ENCODE results near the gene ANXA8L1. TPM values are rescaled to one million over a fixed set of nuclear protein-coding genes. Genes with fewer than 3 reads are reported as not detected.

The ANXA8L1 gene
- total and polyA plus RNA-seq, 2 of the 4 experiments (the other 2 are of a cell fraction): 0.18 to 0.32 TPM

DNA sequence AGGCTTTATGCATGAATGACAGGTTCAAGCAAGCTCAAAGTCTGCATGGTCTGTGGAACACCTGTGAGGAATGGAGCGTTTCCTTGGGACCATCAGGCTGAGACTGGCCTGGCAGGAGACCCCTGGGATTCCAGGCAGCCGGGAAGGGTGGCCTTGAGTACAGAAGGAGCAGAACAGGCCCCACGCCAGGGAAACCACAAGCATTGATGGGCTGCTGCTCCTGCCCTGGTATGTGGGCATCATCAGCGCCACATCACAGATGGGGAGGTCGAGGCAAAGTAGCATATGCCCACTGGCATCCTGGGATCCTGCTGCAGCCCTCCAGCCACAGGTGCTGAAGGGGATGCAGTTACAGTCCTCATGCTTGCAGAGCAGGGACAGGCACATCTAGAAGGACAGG is 47.9 kb upstream of the ANXA8L1 start:
- CTCF ChIA-PET: interaction anchor here (0.6 kb wide), 1 partner anchor 244 kb away, joined by 3 read pairs; no protein-coding TSS in a partner anchor
- Histone ChIP-seq H3K36me3 (ENCODE audit: control insufficient read depth, insufficient read depth, low read length) (no peaks in the 10 kb centered on the region), H4K91ac (ENCODE audit: insufficient read depth, low read depth, low read length) (no peak overlapping the region), H2AK9ac (replicated peaks; ENCODE audit: low read depth, low read length, poor library complexity) (no peak overlapping the region), H3K56ac (ENCODE audit: extremely low read depth, insufficient read depth, low read length) (no peak overlapping the region), H4K20me1 (ENCODE audit: insufficient read depth, low read length) (no peaks in the 10 kb centered on the region), H3K27ac (ENCODE audit: insufficient read depth, low read length) (no peak overlapping the region), H2AK5ac (ENCODE audit: low read depth, low read length) (no peak overlapping the region), H3K23ac (ENCODE audit: low read depth, low read length) (no peak overlapping the region), H4K8ac (ENCODE audit: low read depth in 2 of 2, low read length in 2 of 2) (no peak overlapping the region), H3K4me1 (ENCODE audit: control insufficient read depth, insufficient read depth, low read length) (peaks cover 5% of the 10 kb centered on the region; the same call in 1 of the 2 replicates), H4K5ac (ENCODE audit: low read depth, low read length) (no peak overlapping the region), H2BK120ac (ENCODE audit: low read depth, low read length) (no peak overlapping the region), H3K27me3 (ENCODE audit: control insufficient read depth, insufficient read depth, low read length) (peaks cover 13% of the 10 kb centered on the region; the same call in 1 of the 2 replicates), H3K14ac (replicated peaks; ENCODE audit: low read depth, low read length) (no peak overlapping the region), H3K9me3 (ENCODE audit: control insufficient read depth, insufficient read depth, low read length) (no peaks in the 10 kb centered on the region), H3K4ac (ENCODE audit: low read depth, low read length) (no peak overlapping the region), H2BK15ac (ENCODE audit: low read depth, low read length) (no peak overlapping the region), H3K9ac (ENCODE audit: low read depth, low read length) (no peak overlapping the region), H2AFZ (replicated peaks; ENCODE audit: low read length, poor library complexity) (no peak overlapping the region), H3K79me1 (ENCODE audit: low read depth in 1 of 2, low read length in 2 of 2) (no peaks in the 10 kb centered on the region), H3K9me1 (ENCODE audit: insufficient read depth, low read length) (peaks cover 5% of the 10 kb centered on the region; the same call in 1 of the 2 replicates), H3K4me2 (ENCODE audit: low read depth, low read length) (no peak overlapping the region), H3K18ac (ENCODE audit: low read depth, low read length) (no peak overlapping the region), H2BK20ac (ENCODE audit: low read depth, low read length) (no peak overlapping the region), H3K4me3 (ENCODE audit: insufficient read depth, low read depth, low read length) (no peak overlapping the region), H2BK5ac (ENCODE audit: low read depth, low read length, poor library complexity, severe bottlenecking) (no peak overlapping the region)
- ATAC-seq (ENCODE audit: low read depth): no peak
- in situ Hi-C loops (cut with MboI; ENCODE audit: low sequenced_read_pairs): no loop called here
- POLR2A ChIA-PET (ENCODE audit: unreplicated experiment): no interaction called here
- dilution Hi-C loops (cut with HindIII; ENCODE audit: low sequenced_read_pairs, unreplicated experiment): no loop called here
- 72% methylated on average over 4 of the region's 5 CpGs; no CpG with 5 or more reads in 1 of the 2 experiments for WGBS, 2 experiments (ENCODE audit: extremely low coverage in 2 of 2, insufficient read length in 1 of 2)
- BruUV-seq (replicated peaks): no TSS peak
- intact Hi-C loops (cut with micrococcal nuclease): no loop called here
- TF ChIP-seq ELK1 (IDR thresholded peaks at IDR 0.05; ENCODE audit: borderline replicate concordance, low read depth, low read length): no peak
- no peak for TF ChIP-seq FOS (IDR thresholded peaks at IDR 0.05; ENCODE audit: low read depth, low read length)
- TF ChIP-seq RFX5 (IDR thresholded peaks at IDR 0.05; ENCODE audit: low read depth, low read length): no peak
- no peak for TF ChIP-seq RCOR1 (IDR thresholded peaks at IDR 0.05; ENCODE audit: insufficient replicate concordance, low read length)
- TF ChIP-seq USF2 (IDR thresholded peaks at IDR 0.05; ENCODE audit: low read depth, low read length): no peak
- TF ChIP-seq BHLHE40 (IDR thresholded peaks at IDR 0.05; ENCODE audit: low read depth, low read length): no peak
- no peak for TF ChIP-seq MAZ (IDR thresholded peaks at IDR 0.05; ENCODE audit: borderline replicate concordance, low read depth, low read length)
- TF ChIP-seq RAD21 (IDR thresholded peaks at IDR 0.05; ENCODE audit: low read length): no peak
- no peak for TF ChIP-seq CEBPB (IDR thresholded peaks at IDR 0.05; ENCODE audit: low read depth, low read length)
- TF ChIP-seq CHD1 (IDR thresholded peaks at IDR 0.05; ENCODE audit: low read depth, low read length): no peak
- TF ChIP-seq NFE2L2 (IDR thresholded peaks at IDR 0.05; ENCODE audit: low read depth, low read length): no peak
- no peak for TF ChIP-seq CTCF (conservative IDR thresholded peaks at IDR 0.05; ENCODE audit: low read depth, low read length)
- no peak for TF ChIP-seq SMC3 (IDR thresholded peaks at IDR 0.05; ENCODE audit: low read depth, low read length)
- TF ChIP-seq MXI1 (IDR thresholded peaks at IDR 0.05; ENCODE audit: borderline replicate concordance, low read depth, low read length): no peak
- no peak for TF ChIP-seq MAFK (IDR thresholded peaks at IDR 0.05; ENCODE audit: low read depth, low read length)
- no peak for TF ChIP-seq POLR2A (IDR thresholded peaks at IDR 0.05; ENCODE audit: low read depth, low read length)
- no peak for DNase-seq
